ENCODE data around the gene RNASE12.

- TF ChIP-seq POLR2A (IDR thresholded peaks at IDR 0.05; ENCODE audit: low read depth, low read length): no peak
- no peak for TF ChIP-seq TAF1 (IDR thresholded peaks at IDR 0.05; ENCODE audit: low read depth, low read length)
- no peak for TF ChIP-seq POLR2AphosphoS5 (IDR thresholded peaks at IDR 0.05; ENCODE audit: low read depth, low read length)
Measured at GRCh38 chr14:20551606-20552005, 39.6 kb downstream of the RNASE12 start.
